Middle frontal gyrus (tissue), 1 donor: ENCODE data around the gene NUP98.

Experiments
- DNase-seq: peaks from one replicate; pipeline ENCODE4 v3.0.0-alpha.2; 2015; ENCODE audit warnings: low spot score; ENCODE audit errors: extremely low spot score

Gene NUP98

DNA sequence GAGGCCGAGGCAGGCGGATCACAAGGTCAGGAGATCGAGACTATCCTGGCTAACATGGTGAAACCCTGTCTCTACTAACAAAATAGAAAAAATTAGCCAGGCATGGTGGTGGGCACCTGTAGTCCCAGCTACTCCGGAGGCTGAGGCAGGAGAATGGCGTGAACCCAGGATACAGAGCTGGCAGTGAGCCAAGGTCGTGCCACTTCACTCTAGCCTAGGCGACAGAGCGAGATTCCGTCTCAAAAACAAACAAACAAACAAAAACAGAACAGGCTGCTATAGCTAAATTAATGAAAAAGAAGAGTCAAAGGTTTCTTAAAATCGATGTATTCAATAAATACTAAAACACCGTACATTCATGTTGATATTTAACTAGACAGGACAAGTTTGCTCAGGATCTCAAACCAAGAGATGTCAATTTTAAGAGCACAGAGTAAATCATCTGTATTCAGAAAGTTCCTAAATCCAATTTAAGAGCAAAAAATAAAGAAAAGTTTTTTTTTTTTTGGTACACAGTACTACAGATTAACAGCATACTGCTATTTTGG lies 59.9 kb downstream of the NUP98 start:
- no peak for DNase-seq

DNA sequence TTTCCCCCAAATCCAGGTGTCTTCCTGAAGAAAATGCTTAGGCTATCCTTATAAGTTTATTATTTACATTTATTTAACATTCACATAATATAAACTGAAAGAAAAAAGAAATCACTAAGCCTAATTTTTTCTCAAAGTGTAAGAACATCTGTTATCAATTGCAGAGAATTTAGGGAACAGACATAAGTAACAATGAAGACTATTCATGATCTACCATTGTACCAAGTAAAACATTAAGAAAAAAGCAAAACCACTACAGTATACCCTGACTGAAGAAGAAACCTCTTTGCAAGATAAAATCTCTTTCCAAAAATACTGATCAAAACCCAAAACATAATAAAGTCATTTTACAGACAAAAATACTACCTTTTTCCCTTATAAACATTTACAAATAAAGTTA lies 60.5 kb downstream of the NUP98 start:
- DNase-seq = no peak

DNA sequence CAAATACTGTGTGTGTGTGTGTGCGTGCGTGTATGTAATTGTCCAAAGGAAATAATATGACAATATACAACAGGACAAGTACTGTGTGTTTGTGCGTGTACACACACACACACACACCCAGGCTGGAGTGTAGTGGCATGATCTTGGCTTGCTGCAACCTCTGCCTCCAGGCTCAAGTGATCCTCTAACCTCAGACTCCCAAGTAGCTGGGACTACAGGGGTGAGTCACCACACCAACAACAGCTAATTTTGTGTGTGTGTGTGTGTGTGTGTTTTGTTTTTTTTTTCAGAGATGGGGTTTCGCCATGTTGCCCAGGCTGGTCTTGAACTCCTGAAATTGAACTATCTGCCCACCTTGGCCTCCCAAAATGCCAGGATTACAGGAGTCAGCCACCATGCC lies 61.5 kb downstream of the NUP98 start:
- no peak for DNase-seq

DNA sequence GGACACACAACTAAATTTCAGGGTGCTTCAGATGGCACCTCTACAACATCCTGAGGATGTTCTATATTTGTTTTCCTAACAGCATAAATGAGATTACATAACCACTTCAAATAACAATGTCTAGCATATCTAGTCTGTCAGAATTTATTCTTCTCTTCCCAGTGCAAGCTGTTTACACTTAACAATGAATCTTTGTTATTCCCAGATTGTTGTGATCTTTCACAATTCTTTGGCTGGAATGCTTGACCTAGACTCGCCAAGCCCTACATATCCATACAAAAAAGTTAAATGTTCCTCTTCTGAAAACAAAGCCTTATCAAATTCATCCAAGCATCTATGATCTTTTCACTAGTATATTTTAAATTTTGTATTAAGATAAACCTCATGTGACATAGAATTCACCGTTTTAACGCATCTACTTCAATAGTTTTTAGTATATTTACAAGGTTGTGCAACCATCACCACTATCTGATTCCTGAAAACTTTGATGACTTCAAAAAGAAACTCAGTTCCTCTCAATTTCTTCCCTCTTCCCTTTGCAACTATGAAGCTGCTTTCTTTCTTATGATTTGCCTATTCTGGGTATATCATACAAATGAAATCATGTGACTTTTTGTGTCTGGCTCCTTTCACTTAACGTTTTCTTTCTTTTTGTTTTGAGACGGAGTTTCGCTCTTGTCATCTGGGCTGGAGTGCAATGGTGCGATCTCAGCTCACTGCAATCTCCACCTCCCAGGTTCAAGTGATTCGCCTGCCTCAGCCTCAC lies 64.5 kb downstream of the NUP98 start:
- DNase-seq = no peak

DNA sequence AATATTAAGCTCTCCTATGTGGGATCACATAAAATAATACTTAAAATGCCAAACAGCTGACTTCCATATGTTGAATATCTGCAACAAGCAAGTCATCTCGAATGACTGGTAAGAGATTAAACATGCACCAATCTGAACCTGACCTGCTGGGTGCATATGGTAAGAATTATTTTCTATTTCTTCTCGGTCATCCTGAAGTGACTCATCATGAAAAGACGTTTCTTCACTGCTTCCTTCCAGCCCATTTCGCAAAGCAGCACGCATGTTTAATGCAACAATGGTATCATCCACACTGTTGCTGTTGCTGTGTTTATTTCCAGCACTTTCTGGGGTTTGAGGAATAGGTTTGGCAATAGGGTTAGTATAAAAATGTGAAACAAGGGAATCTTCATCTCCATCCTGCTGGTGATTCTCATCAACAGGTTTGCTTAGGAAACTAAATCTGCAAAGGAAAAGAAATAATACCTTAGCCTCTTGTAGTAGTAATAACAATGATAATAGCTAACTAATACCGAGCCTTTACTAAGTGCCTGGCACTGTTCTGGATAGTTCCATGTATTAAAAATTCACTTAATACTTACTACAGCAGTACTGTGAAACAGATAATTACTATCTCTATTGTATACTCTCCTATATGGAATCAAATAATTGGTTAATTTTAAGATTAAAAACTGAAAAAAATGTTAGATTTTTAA lies 74.2 kb downstream of the NUP98 start:
- no peak for DNase-seq

DNA sequence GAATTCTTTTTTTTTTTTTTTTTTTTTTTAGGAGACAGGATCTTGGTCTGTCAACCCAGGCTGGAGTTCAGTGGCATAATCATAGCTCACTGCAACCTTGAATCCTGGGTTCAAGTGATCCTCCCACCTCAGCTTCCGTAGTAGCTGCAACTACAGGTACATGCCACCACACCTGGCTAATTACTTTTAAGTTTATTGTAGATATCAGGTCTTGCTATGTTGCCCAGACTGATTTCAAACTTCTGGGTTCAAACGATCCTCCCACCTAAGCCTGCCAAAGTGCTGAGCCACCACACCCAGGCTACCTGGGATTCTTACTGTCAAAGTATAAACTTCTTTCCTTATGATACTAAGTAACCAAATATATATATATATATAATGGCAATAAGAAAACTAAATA lies 75.3 kb downstream of the NUP98 start:
- no peak for DNase-seq

DNA sequence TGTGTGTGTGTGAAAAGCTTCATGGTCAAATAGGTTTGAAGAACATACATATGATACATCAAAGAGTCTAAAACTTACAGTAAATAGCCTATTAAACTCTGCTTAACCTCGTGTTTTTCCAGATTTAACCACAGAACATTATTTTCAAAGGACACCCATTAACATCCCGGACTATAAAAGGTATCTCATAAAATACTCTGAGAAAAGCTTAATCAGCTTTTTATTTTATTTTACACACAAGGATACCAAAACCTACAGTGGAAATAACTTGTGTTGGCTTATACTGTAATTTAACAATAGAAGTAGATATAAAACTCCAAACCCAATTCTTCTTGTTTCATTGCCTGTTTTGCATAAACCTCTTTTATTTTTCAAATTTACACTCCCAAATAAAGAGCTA lies 76.4 kb downstream of the NUP98 start:
- DNase-seq = no peak

DNA sequence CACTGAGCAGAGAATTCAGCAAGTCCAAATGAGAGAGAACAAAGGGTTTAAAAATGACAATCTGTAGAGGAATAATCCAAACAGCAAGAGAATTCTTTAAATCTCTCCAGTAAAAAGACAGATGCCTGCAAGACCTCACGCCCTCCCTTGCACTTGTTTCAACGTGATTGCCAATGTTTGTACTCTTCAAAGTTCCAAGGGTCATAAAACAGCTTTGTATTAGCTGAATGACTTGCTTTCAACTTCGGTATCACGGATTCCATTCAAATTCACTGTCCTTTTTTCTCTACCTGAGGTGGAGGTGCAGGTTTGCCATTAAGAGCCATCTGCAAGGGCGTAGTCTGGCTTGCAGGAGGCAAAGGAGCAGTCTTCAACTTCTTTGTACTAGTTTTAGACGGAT lies 85.1 kb downstream of the NUP98 start:
- DNase-seq = no peak

DNA sequence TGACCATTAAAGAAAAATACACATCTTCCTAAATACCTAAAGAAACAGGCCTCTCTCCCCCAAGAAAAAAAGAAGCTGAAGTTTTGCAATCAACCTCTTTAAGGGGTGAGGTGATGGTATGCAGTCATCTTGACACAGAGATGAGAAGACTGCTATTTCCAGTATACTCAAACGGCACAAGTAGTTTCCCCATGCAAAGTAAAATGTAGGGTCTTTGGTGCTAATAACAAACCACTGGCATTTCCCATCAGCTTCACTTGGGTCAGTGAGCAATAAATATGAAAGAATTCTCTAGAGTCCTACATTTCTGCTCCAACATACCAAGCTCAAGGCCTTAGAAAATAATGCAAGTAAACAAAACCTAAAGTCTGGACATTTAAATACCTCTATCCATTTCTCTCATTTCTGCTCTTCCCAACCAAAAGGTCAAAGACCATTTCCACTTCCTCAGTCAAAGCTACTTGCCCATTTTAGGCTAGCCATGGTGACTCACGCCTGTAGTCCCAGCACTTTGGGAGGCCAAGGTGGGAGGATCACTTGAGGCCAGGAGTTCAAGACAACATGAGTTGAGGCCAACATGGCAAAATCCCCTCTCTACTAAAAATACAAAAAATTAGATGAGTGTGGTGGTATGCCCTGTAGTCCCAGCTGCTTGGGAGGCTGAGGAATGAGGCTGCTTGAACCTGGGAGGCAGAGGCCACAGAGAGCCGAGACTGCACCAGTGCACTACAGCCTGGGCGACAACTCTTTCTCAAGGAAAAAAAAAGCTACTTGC lies 86.7 kb downstream of the NUP98 start:
- no peak for DNase-seq

DNA sequence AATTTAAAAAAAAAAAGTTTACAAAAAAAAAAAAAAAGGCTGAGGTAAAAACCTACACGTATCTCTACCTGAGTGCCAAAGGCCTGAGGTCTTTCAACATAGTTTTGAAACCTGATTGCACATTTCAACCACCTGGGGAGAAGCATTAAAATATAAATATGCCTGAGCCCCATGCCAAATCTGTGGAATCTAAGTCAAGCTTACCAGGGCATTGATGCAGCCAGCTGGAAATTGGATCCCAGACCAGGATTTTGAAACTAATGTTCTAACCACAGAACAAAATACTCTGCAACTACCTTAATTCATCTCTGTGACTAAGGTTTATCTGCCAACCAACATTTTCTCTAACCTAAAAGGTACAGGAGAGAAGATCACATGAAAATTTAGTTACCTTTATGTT lies 87.4 kb downstream of the NUP98 start:
- DNase-seq = no peak

DNA sequence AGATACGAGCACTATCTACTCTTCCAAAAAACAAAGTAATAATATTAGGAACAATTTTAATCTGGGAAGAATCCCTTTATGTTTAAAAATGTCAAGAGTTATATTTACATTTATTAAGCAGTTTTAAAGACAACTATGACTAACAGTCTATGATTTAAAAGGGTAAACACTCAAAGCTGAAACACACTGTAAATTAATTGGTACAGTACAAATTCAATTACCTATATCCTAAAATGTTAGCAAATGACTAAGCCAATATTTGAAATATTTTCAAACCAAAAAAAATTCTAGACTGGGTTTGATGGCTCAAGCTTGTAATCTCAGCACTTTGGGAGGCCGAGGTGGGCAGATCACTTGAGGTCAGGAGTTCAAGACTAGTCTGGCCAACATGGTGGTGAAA lies 90.2 kb downstream of the NUP98 start:
- no peak for DNase-seq

DNA sequence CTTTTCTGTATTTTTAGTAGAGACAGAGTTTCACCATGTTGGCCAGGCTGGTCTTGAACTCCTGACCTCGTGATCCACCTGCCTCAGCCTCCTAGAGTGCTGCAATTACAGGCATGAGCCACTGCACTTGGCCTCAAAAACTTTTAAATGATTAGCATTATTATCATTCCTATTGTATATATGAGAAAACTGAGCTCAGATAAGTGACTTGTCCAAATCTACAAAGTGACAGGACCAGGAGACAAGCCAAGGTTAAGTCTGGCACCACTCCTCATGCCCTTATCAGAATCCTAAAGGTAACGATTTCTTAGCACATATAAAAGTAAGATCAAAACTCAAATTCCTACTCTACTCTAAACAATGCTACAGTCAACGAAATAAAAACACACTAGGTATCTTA lies 94.0 kb downstream of the NUP98 start:
- DNase-seq = no peak

DNA sequence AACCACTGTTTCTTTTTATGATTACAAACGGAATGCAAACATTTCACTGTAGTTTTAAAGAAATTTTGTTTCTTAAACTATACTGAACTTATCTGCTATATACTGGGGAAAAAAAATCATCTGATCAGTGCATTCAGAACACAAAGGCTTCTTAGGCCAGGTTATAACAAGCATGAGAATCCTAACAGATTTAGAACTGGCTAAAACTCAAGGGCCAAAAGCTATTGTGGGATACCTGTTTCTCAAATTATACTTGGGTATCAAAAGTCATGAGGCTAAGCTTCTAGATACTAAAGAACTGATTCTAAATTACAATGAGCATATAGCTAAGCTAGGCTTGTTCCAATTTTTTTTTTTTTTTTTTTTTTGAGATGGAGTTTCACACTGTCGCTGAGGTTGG lies 96.4 kb downstream of the NUP98 start:
- DNase-seq = no peak

DNA sequence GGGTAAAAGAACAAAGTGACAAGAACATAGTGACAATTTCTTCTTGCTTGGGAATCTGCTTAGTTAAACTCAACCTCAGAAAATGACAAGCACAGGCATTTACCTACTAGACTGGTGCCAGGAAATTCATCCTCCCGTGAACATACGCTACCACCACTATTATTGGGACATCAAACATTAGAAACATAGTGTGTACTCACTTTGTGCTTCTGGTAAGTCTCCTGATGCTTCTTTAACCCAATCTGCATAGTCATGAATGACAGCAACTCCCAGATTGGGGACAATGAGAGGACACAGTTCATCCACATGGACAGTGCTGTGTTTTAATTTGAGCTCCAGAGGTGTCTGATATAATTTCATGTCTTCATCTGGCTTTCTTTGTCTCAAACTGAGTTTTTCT lies 96.9 kb downstream of the NUP98 start:
- DNase-seq = no peak

DNA sequence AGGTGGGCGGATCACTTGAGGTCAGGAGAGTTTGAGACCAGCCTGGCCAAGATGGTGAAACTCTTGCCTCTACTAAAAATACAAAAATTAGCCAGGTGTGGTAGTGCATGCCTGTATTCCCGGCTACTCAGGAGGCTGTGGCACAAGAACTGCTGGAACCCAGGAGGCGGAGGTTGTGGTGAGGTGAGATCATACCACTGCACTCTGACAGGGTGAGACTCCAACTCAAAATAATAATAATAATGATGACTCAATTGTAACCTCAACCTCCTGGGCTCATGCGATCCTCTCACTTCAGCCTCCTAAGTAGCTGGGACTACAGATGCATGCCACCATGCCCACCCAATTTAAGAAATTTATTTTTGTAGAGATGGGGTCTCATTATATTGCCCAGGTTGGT lies 110.6 kb downstream of the NUP98 start:
- DNase-seq = no peak

DNA sequence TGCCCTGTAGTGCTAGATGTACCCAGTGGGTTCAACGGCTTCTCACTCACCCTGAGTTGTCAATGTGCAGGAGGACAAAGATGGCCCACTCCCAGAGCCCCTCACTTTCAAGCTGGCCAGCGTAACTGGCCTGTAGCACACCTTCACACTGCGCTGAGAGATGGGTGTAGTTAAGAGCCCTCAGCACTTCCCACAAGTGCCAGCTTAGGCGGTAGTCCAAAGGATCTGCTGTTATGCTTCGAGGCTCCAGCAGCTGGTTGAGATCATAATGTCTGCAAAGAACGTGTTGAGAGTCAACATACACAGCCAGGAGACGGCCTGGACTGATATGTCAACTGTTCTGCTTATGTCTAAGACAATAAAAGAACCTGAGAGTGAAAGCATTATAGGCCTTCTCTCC lies 111.4 kb downstream of the NUP98 start:
- no peak for DNase-seq

DNA sequence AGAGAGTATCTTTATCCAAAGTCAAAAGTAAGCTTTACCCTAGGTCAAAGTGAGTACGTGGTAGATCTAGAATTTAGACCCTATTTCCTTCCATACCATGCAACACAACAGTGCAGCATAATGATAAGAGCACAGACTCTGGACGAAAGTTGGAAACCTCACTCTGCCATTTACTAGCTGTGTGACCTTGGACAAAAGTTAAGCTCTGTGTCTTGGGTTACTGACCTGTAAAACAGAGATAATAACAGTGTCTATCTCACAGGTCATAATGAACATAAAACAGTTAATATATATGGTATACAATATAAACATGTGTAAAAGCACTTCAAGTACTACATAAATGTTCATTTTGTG lies 112.6 kb downstream of the NUP98 start:
- DNase-seq = no peak

DNA sequence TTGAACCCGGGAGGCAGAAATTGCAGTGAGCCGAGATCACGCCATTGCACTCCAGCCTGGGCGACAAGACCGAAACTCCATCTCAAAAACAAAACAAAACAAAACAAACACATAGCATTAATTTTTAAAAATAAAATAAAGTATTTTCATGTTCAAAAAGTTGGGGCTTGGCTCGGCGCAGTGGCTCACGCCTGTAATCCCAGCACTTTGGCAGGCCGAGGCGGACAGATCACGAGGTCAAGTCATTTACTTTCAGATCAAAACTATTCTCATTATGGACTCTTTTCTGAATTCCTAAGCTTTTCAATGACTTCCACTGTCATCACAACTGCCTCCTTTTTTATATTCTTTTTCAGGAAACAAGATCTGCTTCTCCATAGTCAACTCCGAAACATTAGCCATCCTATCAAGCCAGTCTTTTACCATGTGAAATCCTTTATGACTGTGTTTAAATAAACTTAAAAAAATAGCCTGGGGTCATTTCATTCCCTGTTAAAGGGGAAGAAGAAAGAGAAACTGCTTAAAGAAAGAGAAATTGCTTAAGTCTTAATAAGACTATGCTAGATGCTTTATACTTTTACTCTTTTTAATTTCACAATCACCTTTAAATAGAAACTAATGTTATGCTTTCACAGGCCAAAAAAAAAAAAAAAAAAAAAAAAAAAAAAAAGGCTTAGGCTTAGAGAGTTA lies 113.1 kb downstream of the NUP98 start:
- no peak for DNase-seq

DNA sequence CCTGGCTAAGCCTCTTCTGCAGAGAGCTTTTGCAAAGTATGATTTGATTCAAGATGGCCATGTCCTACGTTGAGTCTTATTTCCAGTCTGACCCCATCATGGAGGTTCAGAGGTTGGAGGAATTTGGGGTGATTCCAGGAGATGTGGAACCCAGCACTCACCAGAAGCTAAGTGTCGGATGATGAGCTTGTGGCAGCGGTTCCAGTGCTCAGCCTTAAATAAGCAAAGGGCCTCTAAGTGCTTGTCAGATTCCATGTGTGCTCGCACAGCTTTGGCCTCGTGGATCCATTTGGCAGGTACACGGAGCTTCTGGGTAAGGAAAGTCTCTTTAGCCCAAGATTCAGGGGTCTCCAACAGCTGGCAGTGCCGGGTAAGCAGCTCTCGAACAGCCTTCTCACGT lies 114.3 kb downstream of the NUP98 start:
- DNase-seq = no peak

DNA sequence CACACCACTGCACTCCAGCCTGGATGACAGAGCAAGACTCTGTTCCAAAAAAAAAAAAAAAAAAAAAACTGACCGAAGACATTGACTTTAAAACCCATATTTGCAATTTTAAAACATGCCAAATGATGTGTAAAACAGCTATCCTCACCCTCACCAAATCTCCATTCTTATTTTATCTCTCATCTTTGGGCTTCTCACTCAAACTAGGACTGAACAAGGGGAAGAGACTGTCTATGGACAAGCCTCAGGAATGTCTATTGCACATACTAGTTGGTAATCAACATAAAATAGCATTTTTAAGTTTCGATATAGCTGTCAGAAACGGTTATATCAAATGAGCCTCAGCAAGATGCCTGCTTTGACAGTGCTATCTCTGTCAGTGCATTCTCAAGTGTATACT lies 118.3 kb downstream of the NUP98 start:
- no peak for DNase-seq

DNA sequence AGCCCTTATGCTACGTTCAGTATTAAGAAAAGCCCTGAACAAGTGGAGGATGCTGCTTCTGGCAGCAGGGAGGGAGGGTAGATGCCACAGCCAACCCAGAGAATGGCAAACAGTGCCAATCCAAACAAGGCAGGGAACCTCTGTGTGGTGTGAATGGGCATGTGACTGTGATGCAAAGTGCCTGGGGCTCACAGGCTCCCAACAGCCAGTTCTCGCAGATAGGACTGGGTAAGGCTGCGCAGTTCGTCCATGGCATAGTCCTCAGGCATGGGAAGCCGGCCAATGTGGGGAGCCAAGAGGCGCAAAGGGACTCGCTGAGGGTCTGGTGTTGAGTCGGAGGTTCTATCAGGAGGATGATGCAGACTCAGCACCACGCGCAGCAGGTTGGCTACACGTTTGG lies 121.4 kb downstream of the NUP98 start:
- DNase-seq = no peak

DNA sequence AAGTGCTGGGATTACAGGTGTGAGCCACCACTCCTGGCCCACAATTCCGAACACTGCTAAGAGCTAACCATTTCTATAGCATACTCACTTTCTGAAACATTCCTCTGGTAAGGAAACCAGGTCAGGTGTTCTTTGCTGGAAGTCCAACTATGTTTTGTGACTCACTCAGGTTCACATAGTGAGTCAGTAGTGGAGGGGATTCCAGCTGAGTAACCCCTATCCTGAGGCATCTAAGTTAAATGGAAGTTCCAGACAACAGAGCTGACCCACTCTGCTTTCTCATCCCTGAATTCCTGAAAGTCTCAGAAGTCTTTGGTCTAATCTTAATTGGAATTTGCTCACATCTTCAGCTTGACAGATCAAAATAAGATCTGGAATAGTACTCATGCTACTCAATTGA lies 123.2 kb downstream of the NUP98 start:
- DNase-seq = no peak
